NB4 (cell line): ENCODE data around the gene ZFAND3.

Source experiments
- CTCF ChIP-seq: IDR thresholded peaks from one replicate; pipeline ENCODE4 v1.5.1; 2012; ENCODE audit warnings: low read depth, low read length
- MAX ChIP-seq: IDR thresholded peaks from 2 replicates; pipeline ENCODE4 v1.6.1; 2011; ENCODE audit warnings: low read depth, low read length
- MYC ChIP-seq: IDR thresholded peaks from 2 replicates; pipeline ENCODE4 v1.6.1; 2011; ENCODE audit warnings: low read depth, low read length
- POLR2A ChIP-seq: IDR thresholded peaks from 2 replicates; pipeline ENCODE4 v1.6.1; 2011; ENCODE audit warnings: mild to moderate bottlenecking; ENCODE audit not compliant: insufficient read length; ENCODE audit errors: extremely low read depth

- TF ChIP-seq POLR2A, result no peak
- no peak for TF ChIP-seq CTCF
- no peak for TF ChIP-seq MYC
- no peak for TF ChIP-seq MAX
These were observed 362.9 kb downstream of the ZFAND3 start for GRCh38 chr6:38182426-38182825.
